ENCODE results near the gene SPSB3. TPM values are rescaled to one million over a fixed set of nuclear protein-coding genes. Genes with fewer than 3 reads are reported as not detected.

The SPSB3 gene
- total RNA-seq, 2 donors from 2014 or later = 95.9 to 97.8 TPM

GRCh38 chr16:1794908-1795666, 12.7 kb upstream of the SPSB3 start:
- intact Hi-C loops (cut with DNase I) = no loop called here
- no peak overlapping the region for H3K4me3 ChIP-seq

GRCh38 chr16:1794221-1794871, 12.0 kb upstream of the SPSB3 start:
- H3K4me3 ChIP-seq = no peak overlapping the region
- ATAC-seq = peak; percentile 70

More at GRCh38 chr16:1794908-1795666, 12.7 kb upstream of the SPSB3 start:
- no peaks in the 10 kb centered on the region for H3K27me3 ChIP-seq
- H3K27ac ChIP-seq = peak overlapping the region; percentile 47 to 83 (median 72)
- no peaks in the 10 kb centered on the region for H3K9me3 ChIP-seq
- ATAC-seq (no peak), DNase-seq (peak in 1 of 4 donors; percentile 11)
- no peaks in the 10 kb centered on the region for H3K36me3 ChIP-seq (replicated peaks in 1 of 2; ENCODE audit: insufficient read depth in 1 of 2, low read depth in 2 of 2)
- H3K4me1 ChIP-seq = peaks cover 27% of the 10 kb centered on the region
- TF ChIP-seq POLR2A (IDR thresholded peaks at IDR 0.05) (no peak), CTCF (IDR thresholded peaks at IDR 0.05) (no peak)
- 59 to 89% methylated on average over 4 to 32 of the region's 32 CpGs for WGBS, 2 donors

GRCh38 chr16:1793578-1794220, 11.3 kb upstream of the SPSB3 start, which contains the start of gene IGFALS:
Gene IGFALS (minus strand): TSS chr16:1793705. CDS start chr16:1793652, 53 bp downstream.
- WGBS, 2 donors = 18% methylated on average over 28 of the region's 28 CpGs; no CpG with 5 or more reads in 1 of the 2 donors
- Histone ChIP-seq H3K36me3 (replicated peaks in 1 of 2; ENCODE audit: insufficient read depth in 1 of 2, low read depth in 2 of 2) (no peaks in the 10 kb centered on the region), H3K9me3 (no peaks in the 10 kb centered on the region), H3K4me1 (peaks cover 27% of the 10 kb centered on the region), H3K27me3 (no peaks in the 10 kb centered on the region), H3K4me3 (no peak within 1 kb of the TSS), H3K27ac (peak within 1 kb of the TSS; percentile 47 to 83 (median 72))
- peak; percentile 68 for ATAC-seq
- TF ChIP-seq CTCF (IDR thresholded peaks at IDR 0.05) (no peak), POLR2A (IDR thresholded peaks at IDR 0.05) (peak in 1 of 3 donors; percentile 4)
- DNase-seq = peak; percentile 55 to 64 (median 60)
- intact Hi-C loops (cut with DNase I) = no loop called here

More at GRCh38 chr16:1794221-1794871, 12.0 kb upstream of the SPSB3 start:
- Histone ChIP-seq H3K4me1 (peaks cover 27% of the 10 kb centered on the region), H3K36me3 (replicated peaks in 1 of 2; ENCODE audit: insufficient read depth in 1 of 2, low read depth in 2 of 2) (no peaks in the 10 kb centered on the region), H3K27ac (peak overlapping the region; percentile 47 to 83 (median 72)), H3K27me3 (no peaks in the 10 kb centered on the region), H3K9me3 (no peaks in the 10 kb centered on the region)
- DNase-seq = peak; percentile 49 to 68 (median 59)
- 13 to 22% methylated on average over 4 to 18 of the region's 18 CpGs for WGBS, 2 donors
- intact Hi-C loops (cut with DNase I) = no loop called here
- no peak for TF ChIP-seq CTCF (IDR thresholded peaks at IDR 0.05)
- peak in 2 of 3 donors; percentile 41 to 53 for TF ChIP-seq POLR2A (IDR thresholded peaks at IDR 0.05)

GRCh38 chr16:1792836-1793577, 10.6 kb upstream of the SPSB3 start:
- DNase-seq (no peak), ATAC-seq (no peak)
- Histone ChIP-seq H3K27ac (peak overlapping the region; percentile 47 to 83 (median 72)), H3K4me3 (no peak overlapping the region), H3K27me3 (no peaks in the 10 kb centered on the region), H3K36me3 (replicated peaks in 1 of 2; ENCODE audit: insufficient read depth in 1 of 2, low read depth in 2 of 2) (peaks cover 0 to 4% of the 10 kb centered on the region in 2 donors), H3K4me1 (peaks cover 27% of the 10 kb centered on the region), H3K9me3 (no peaks in the 10 kb centered on the region)
- no peak for TF ChIP-seq POLR2A (IDR thresholded peaks at IDR 0.05)
- TF ChIP-seq CTCF (IDR thresholded peaks at IDR 0.05) = no peak
- intact Hi-C loops (cut with DNase I) = no loop called here
- 40 to 47% methylated on average over 3 to 23 of the region's 33 CpGs for WGBS, 2 donors
